Astrocyte of the cerebellum (primary cell): Measurements from ENCODE around the gene GNG12.

ENCODE experiments used
- DNase-seq: peaks from one replicate; pipeline ENCODE4 v3.0.0-alpha.2; 2011; ENCODE audit warnings: low read depth
- H3K4me3 ChIP-seq: 2 replicates; pipeline ENCODE4 v1.5.1; 2011; ENCODE audit warnings: mild to moderate bottlenecking, low read depth, low read length, moderate library complexity
- CTCF ChIP-seq: IDR thresholded peaks from 2 replicates; pipeline ENCODE4 v1.5.1; 2012; ENCODE audit warnings: low read length, low read depth, moderate library complexity, mild to moderate bottlenecking; ENCODE audit errors: missing control alignments
- in situ Hi-C: cut with HindIII; loops from 2 replicates; pipeline ENCODE4 v1.10.0; 2017; ENCODE audit warnings: low sequenced_read_pairs

Gene GNG12

GRCh38 chr1:67836769-67837168, 3.5 kb upstream of the GNG12 start:
- TF ChIP-seq CTCF = no peak
- in situ Hi-C loops = no loop called here
- H3K4me3 ChIP-seq = no peak overlapping the region
- DNase-seq = no peak

GRCh38 chr1:67835663-67836452, 2.6 kb upstream of the GNG12 start:
- DNase-seq = no peak
- TF ChIP-seq CTCF = no peak
- no peak overlapping the region for H3K4me3 ChIP-seq
- in situ Hi-C loops = no loop called here

GRCh38 chr1:67834246-67834877, 1.1 kb upstream of the GNG12 start:
- no peak for DNase-seq
- in situ Hi-C loops = no loop called here
- H3K4me3 ChIP-seq = no peak overlapping the region
- no peak for TF ChIP-seq CTCF

- in situ Hi-C loops = no loop called here
- no peak for TF ChIP-seq CTCF
- peak overlapping the region; percentile 63 for H3K4me3 ChIP-seq
- DNase-seq = no peak
Measured at GRCh38 chr1:67833602-67833940, 304 bp upstream of the GNG12 start.

- peak; percentile 49 for DNase-seq
- peak overlapping the region; percentile 63 for H3K4me3 ChIP-seq
- in situ Hi-C loops = no loop called here
- TF ChIP-seq CTCF = no peak
Measured at GRCh38 chr1:67831850-67832513, 1.3 kb downstream of the GNG12 start.

- in situ Hi-C loops = no loop called here
- no peak for TF ChIP-seq CTCF
- H3K4me3 ChIP-seq = peak overlapping the region; percentile 63
- DNase-seq = no peak
Measured at GRCh38 chr1:67830928-67831830, 2.1 kb downstream of the GNG12 start.
